Measurements from ENCODE around the gene LTBP1. TPM values are rescaled to one million over a fixed set of nuclear protein-coding genes. Genes with fewer than 3 reads are reported as not detected.
"Not testable (repeated sequence)": the region's sequence is repeated elsewhere in the genome, so short reads cannot be mapped to it uniquely, and the experiment has no call there.

LTBP1 gene
- total RNA-seq, 1 donor from 2014 or later: 124 TPM

DNA sequence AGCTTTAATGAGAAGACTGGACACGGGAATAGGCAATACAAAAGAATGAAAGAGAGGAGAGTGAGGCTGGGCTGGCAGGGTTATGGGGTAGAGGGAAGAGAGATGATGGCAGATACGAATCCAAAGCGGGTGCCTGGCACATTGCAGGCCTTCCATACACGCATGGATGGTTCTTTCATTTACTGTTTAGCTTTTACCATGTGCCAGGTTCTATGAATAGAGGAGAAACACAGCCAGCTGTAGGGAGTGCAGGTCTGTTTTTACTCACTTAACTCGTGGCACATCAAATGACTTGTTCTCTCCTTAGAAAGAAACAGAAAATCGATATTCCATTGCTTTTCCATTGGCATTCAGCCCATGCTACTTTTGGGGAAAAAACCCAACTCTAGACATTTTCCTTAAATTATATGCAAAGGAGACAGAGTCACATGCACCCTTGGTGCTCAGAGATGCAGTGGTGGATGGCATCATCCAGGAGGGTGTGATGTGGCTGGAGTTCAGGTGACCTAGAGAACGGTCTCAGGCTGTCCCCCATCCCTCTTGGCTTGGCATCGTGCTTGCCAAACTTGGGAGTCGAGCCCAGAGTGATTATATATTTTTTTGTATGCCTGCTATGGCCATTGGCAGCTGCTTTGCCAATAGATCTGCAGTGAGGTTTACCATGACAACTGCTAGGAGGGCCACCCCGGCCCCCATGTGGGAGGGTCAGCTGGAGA lies 6.2 kb downstream of the LTBP1 start:
- DNase-seq (ENCODE audit: low spot score): no peak
- intact Hi-C loops (cut with DNase I): loop anchor here (5.0 kb wide), 1 partner anchor 314 kb away; no protein-coding TSS in a partner anchor

DNA sequence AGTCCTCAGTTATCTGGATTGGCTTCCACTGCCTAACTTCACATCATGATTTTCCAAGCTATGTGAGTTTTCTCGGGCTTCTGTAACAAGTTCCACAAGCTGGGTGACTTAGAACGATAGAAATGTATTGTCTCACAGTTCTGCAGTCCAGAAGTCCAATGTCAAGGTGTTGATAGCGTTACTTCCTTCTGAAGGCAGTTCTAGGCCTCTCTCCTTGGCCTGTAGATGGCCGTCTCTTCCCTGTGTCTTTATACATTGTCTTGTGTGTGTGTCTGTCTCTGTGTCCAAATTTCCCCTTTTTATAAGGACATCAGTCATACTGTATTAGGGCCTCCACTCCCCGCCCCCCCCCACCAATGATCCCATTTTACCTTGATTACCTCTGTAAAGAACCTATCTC lies 7.5 kb downstream of the LTBP1 start:
- DNase-seq (ENCODE audit: low spot score): no peak
- intact Hi-C loops (cut with DNase I): loop anchor here (5.0 kb wide), 1 partner anchor 313 kb away; no protein-coding TSS in a partner anchor

DNA sequence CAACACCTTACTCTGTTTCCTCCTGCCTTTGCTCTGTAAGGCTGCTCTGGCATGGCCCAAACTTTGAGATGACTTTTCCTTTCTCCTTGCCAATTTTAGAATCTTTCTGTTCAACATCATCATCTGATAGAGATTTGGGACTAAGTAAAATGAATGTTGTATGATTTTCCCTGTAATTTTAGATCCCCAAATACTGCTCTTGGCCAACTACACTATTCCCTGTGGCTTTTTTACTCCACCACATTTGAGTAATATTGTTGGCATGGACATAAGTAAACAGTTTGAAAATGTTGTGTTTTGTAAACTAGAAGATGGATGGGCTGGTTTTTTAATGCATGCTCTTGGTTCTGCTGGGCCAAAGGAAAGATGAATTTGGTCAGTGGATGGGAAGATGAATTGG lies 12.1 kb downstream of the LTBP1 start:
- no peak for DNase-seq (ENCODE audit: low spot score)
- intact Hi-C loops (cut with DNase I): no loop called here

GRCh38 chr2:32960238-32960637 lies 13.5 kb downstream of the LTBP1 start:
- DNase-seq (ENCODE audit: low spot score): no peak
- intact Hi-C loops (cut with DNase I): no loop called here

DNA sequence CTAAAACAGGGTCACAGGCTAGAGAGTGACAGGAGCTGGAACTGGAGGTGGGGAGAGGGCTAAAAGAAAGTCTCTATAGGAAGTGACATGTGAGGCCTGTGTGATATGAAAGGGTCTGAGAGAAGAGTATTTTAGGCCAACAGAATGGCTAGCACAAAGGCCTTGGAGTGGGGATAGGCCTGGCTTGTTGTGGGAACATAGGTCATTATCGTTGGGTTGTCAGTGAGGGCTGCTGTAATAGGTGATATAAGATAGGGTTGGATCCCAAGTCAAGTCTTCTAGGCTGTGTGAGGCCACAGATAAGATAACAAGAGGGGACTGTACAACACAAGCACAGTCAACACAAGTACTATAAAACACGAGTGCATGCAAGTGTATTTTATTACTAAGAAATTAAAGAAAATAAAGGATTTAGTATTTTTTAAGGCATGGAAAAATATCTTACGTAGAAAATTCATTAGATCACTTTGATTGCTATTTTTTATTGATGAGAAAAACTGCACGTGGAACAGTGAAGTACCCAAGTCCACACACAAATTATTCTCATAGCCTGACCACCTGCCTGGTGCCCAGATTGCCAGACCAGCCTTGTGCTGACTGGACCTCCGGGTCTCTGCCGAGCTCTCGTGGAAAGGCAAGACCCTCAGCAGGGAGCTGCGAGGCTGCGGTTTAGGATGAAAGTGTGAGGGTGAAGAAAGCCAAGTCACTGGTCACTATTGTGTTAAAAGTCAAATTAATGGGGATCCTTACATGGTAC lies 14.1 kb downstream of the LTBP1 start:
- intact Hi-C loops (cut with DNase I): no loop called here
- DNase-seq (ENCODE audit: low spot score): no peak

- DNase-seq (ENCODE audit: low spot score): no peak
- intact Hi-C loops (cut with DNase I): no loop called here
Observed at GRCh38 chr2:32962690-32963089, 15.9 kb downstream of the LTBP1 start.

- intact Hi-C loops (cut with DNase I): no loop called here
- no peak for DNase-seq (ENCODE audit: low spot score)
Observed at GRCh38 chr2:32963941-32964340, 17.2 kb downstream of the LTBP1 start.

GRCh38 chr2:32965523-32966171 lies 18.9 kb downstream of the LTBP1 start:
- no peak for DNase-seq (ENCODE audit: low spot score)
- intact Hi-C loops (cut with DNase I): no loop called here

- DNase-seq (ENCODE audit: low spot score): no peak
- intact Hi-C loops (cut with DNase I): no loop called here
Observed at GRCh38 chr2:32969444-32970162, 22.9 kb downstream of the LTBP1 start.

DNA sequence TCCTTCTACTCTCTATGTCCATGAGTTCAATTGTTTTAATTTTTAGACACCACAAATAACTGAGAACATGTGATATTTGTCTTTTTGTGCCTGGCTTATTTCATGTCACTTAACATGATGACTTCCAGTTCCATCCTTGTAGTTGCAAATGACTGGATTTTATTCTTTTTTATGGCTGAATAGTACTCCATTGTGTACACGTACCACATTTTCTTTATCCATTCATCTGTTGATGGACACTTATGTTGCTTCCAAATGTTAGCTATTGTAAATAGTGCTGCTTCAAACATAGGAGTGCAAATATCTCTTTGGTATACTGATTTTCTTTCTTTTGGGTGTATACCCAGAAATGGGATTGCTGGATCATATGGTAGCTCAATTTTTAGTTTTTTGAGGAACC lies 27.0 kb downstream of the LTBP1 start:
- intact Hi-C loops (cut with DNase I); DNase-seq (ENCODE audit: low spot score): not testable (repeated sequence)

DNA sequence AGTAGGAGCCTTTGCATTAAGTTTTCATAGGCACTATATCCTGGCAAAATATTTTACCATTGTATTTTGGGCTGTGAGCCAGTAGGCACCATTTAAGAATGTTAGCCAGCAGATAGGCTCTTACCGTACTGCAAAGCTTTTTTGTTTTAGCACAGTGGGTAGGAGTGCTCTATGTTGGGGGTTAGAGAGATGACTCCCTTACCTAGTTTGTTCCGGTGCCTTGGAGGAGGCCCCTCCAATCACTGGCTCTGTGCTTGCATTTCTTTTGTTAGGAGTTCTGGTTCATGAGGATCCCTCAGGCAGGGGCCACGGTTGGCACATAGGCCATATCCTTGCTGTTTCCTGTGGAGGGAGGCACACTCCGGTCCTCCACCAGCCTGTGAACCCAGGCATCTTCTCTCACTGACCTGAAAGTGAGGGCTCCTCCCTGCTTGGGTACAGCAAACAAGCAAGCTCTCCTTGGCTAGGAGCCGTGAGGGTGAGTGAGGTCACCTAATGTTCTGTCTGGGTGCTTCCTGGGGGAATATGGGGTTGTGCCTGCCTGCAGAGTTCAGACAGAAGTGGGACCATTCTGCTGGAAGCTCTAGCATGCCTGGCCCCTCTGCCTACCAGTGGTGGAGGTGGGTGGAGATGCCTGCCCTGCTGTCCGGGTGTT lies 29.8 kb downstream of the LTBP1 start:
- intact Hi-C loops (cut with DNase I): no loop called here
- DNase-seq (ENCODE audit: low spot score): no peak

GRCh38 chr2:32977228-32977758 lies 30.5 kb downstream of the LTBP1 start:
- peak; percentile 90 for DNase-seq (ENCODE audit: low spot score)
- intact Hi-C loops (cut with DNase I): no loop called here

DNA sequence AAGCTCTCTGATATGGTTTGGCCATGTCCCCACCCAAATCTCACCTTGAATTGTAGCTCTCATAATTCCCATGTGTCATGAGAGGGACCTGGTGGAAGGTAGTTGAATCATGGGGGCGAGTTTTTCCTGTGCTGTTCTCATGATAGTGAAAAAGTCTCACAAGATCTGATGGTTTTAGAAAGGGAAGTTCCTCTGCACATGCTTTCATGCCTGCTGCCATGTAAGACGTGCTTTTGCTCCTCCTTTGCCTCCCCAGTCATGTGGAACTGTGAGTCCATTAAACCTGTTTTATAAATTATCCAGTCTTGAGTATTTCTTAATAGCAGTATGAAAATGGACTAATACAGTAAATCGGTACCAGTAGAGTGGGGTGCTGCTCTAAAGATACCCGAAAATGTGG lies 34.9 kb downstream of the LTBP1 start:
- DNase-seq (ENCODE audit: low spot score): no peak
- intact Hi-C loops (cut with DNase I): no loop called here

DNA sequence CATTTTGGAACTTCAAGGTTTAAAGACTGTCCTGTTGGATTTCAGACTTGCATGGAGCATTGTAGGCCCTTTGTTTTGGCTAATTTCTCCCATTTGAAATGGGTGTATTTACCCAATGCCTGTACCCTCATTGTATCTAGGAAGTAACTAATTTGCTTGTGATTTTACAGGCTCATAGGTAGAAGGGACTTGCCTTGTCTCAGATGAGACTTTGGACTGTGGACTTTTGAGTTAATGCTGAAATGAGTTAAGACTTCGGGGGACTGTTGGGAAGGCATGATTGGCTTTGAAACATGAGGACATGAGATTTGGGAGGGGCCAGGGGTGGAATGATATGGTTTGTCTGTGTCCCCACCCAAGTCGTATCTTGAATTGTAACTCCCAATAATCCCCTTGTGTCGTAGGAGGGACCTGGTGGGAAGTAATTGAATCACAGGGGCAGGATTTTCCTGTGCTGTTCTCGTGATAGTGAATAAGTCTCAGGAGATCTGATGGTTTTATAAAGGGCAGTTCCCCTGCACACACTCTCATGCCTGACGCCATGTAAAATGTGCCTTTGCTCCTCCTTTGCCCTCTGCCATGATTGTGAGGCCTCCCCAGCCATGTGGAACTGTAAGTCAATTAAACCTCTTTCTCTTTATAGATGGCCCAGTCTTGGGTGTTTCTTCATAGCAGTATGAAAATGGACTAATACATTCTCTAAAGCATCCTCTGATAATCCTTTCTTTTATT lies 36.6 kb downstream of the LTBP1 start:
- intact Hi-C loops (cut with DNase I); DNase-seq (ENCODE audit: low spot score): not testable (repeated sequence)

DNA sequence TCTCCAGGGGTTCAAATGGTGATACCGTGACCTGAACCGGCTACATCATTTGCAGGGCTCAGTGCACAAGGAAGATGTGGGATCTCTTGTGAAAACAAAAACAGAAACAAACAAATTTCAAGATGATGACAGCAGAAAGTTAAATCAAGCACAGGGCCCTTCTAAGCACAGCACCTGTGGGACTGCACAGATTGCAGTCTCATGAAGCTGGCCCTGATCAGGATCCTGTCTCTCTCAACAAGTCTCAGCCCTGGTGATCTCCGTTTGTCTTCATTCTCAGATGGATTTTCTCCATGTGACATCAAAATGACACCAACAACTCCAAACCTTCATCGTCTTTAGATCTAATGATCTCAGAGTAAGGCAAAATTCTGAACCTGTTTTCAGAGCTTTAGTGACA lies 39.7 kb downstream of the LTBP1 start:
- intact Hi-C loops (cut with DNase I): no loop called here
- no peak for DNase-seq (ENCODE audit: low spot score)

GRCh38 chr2:32988525-32988924 lies 41.8 kb downstream of the LTBP1 start:
- intact Hi-C loops (cut with DNase I): no loop called here
- DNase-seq (ENCODE audit: low spot score): no peak

- intact Hi-C loops (cut with DNase I): no loop called here
- no peak for DNase-seq (ENCODE audit: low spot score)
Observed at GRCh38 chr2:32990556-32990955, 43.8 kb downstream of the LTBP1 start.

DNA sequence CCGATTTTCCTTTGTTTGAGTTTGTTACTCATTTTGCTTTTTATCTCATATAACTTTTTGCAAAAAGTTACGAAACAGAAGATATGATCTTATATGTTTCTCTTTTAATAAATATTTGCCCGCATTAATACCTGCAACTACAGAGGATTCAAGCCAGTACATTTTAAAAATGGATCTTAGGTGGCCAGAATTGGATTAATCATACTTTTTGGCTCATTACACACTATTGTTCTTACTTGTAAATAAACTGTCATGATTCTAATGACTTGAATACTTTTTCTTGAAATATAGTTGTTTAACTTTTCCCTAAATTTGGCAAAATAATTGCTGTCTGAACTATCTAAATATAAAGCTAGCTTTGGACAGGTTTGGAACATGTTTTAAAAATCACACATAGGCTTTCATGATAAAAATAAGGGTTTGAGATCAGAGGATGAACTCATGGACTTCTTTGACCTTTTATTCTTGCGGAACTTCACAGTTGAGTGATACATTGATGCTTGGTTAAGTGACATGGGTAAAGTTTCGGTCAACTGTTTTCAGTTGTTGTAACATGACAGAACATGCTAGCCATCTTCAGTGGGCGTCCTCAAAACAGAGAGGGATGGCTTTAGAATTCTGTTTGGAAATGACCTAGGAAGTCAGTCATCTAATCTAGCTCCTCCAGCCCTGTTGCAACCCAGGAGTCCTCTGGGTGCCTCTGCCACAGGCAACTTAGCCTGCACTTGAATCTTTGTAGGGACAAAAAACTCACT lies 44.5 kb downstream of the LTBP1 start:
- DNase-seq (ENCODE audit: low spot score): no peak
- intact Hi-C loops (cut with DNase I): no loop called here
